ENCODE measurements around the gene RHCE. TPM values are rescaled to one million over a fixed set of nuclear protein-coding genes. Genes with fewer than 3 reads are reported as not detected.
A peak's percentile ranks its signal among the peaks of the same experiment; 100 is the strongest.

The RHCE gene
- total and polyA plus RNA-seq, 9 of the 15 experiments (the other 6 are each of a cell fraction or from before 2014, with no cell fraction given) = 5.4 to 31.5 (median 12.6) TPM

DNA sequence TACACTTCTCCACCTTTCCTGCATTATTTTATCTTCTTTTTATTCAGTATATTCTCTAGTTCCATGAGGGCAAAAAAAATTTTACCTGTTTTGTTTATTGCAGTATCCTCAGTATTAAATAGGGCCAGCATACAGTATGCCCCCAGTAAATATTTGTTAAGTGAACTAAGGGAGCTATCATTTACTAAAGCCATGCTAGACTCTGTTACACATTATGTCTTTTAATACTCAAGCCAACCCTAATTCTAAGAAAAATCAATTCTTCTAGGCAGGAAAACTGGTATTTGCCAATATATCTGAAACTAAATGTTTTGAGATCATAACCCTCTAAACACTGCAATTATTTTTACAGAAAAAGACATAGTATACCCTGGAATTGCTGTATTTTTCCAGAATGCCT, 64.2 kb downstream of the RHCE start:
- Histone ChIP-seq H3K36me3 (ENCODE audit: control insufficient read depth, insufficient read depth, low read length) (peaks cover 71% of the 10 kb centered on the region), H3K9ac (ENCODE audit: insufficient read depth in 1 of 2, low read depth in 2 of 2, low read length in 2 of 2) (peak overlapping the region in 1 of 2 experiments; percentile 79; a peak in 1 of 4 replicates), H3K9me3 (replicated peaks; ENCODE audit: control insufficient read depth, insufficient read depth, low read depth, low read length) (no peaks in the 10 kb centered on the region), H4K20me1 (replicated peaks; ENCODE audit: control insufficient read depth, insufficient read depth, low read length) (no peaks in the 10 kb centered on the region), H3K4me3 (no peak overlapping the region), H3K4me2 (ENCODE audit: insufficient read depth, low read length) (no peak overlapping the region), H3K27ac (ENCODE audit: extremely low read depth, low read depth, low read length) (peak overlapping the region; percentile 46), H3K27me3 (ENCODE audit: control insufficient read depth in 2 of 2, insufficient read depth in 2 of 2, low read length in 2 of 2) (no peaks in the 10 kb centered on the region), H3K79me2 (ENCODE audit: control insufficient read depth, insufficient read depth, low read length) (no peaks in the 10 kb centered on the region), H2AFZ (ENCODE audit: low read depth, low read length) (no peak overlapping the region), H3K9me1 (ENCODE audit: control insufficient read depth, insufficient read depth, low read length) (peaks cover 5% of the 10 kb centered on the region), H3K4me1 (replicated peaks in 1 of 2; ENCODE audit: control insufficient read depth in 2 of 2, insufficient read depth in 2 of 2, low read length in 2 of 2) (peaks cover 4 to 21% of the 10 kb centered on the region in 2 experiments; a peak in 4 of 5 replicates)
- TF ChIP-seq ZNF507 (tag; conservative IDR thresholded peaks at IDR 0.05) (peak; percentile 39), MECOM (CRISPR knock-in tag; IDR thresholded peaks at IDR 0.05) (no peak), ZNF217 (CRISPR knock-in tag; IDR thresholded peaks at IDR 0.05) (no peak), ZNF445 (CRISPR knock-in tag; IDR thresholded peaks at IDR 0.05; ENCODE audit: low read depth) (no peak), KDM4B (IDR thresholded peaks at IDR 0.05; ENCODE audit: borderline replicate concordance in 2 of 2, low read depth in 1 of 2) (no peak), ZNF121 (CRISPR knock-in tag; conservative IDR thresholded peaks at IDR 0.05) (no peak), STAT5A (IDR thresholded peaks at IDR 0.05; ENCODE audit: borderline replicate concordance, low read length) (no peak), MCM2 (IDR thresholded peaks at IDR 0.05; ENCODE audit: low read depth) (no peak), CREBBP (IDR thresholded peaks at IDR 0.05; ENCODE audit: low read depth, low read length) (no peak), GTF2E2 (tag; IDR thresholded peaks at IDR 0.05) (peak; percentile 25; the same call in 1 of the 2 replicates), TARDBP (IDR thresholded peaks at IDR 0.05) (no peak)
- TF ChIP-seq, protein P1, sequence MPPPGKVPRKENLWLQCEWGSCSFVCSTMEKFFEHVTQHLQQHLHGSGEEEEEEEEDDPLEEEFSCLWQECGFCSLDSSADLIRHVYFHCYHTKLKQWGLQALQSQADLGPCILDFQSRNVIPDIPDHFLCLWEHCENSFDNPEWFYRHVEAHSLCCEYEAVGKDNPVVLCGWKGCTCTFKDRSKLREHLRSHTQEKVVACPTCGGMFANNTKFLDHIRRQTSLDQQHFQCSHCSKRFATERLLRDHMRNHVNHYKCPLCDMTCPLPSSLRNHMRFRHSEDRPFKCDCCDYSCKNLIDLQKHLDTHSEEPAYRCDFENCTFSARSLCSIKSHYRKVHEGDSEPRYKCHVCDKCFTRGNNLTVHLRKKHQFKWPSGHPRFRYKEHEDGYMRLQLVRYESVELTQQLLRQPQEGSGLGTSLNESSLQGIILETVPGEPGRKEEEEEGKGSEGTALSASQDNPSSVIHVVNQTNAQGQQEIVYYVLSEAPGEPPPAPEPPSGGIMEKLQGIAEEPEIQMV (tag; conservative IDR thresholded peaks at IDR 0.05; ENCODE audit: low read depth) = no peak
- TF ChIP-seq, protein P2, sequence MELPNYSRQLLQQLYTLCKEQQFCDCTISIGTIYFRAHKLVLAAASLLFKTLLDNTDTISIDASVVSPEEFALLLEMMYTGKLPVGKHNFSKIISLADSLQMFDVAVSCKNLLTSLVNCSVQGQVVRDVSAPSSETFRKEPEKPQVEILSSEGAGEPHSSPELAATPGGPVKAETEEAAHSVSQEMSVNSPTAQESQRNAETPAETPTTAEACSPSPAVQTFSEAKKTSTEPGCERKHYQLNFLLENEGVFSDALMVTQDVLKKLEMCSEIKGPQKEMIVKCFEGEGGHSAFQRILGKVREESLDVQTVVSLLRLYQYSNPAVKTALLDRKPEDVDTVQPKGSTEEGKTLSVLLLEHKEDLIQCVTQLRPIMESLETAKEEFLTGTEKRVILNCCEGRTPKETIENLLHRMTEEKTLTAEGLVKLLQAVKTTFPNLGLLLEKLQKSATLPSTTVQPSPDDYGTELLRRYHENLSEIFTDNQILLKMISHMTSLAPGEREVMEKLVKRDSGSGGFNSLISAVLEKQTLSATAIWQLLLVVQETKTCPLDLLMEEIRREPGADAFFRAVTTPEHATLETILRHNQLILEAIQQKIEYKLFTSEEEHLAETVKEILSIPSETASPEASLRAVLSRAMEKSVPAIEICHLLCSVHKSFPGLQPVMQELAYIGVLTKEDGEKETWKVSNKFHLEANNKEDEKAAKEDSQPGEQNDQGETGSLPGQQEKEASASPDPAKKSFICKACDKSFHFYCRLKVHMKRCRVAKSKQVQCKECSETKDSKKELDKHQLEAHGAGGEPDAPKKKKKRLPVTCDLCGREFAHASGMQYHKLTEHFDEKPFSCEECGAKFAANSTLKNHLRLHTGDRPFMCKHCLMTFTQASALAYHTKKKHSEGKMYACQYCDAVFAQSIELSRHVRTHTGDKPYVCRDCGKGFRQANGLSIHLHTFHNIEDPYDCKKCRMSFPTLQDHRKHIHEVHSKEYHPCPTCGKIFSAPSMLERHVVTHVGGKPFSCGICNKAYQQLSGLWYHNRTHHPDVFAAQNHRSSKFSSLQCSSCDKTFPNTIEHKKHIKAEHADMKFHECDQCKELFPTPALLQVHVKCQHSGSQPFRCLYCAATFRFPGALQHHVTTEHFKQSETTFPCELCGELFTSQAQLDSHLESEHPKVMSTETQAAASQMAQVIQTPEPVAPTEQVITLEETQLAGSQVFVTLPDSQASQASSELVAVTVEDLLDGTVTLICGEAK (IDR thresholded peaks at IDR 0.05) = 0 out of 2 replicates have a peak, but pooled peaks have one; percentile 0
- TF ChIP-seq, protein P2 (CRISPR knock-in tag; IDR thresholded peaks at IDR 0.05) = no peak
- in situ Hi-C loops (cut with MboI) (no loop called here), intact Hi-C loops (cut with micrococcal nuclease) (no loop called here)
- BruUV-seq (replicated peaks) = no TSS peak
- CTCF ChIA-PET (ENCODE audit: low intra/inter-chr PET ratio) = no interaction called here
- DNase-seq (ENCODE audit: extremely low read depth in 1 of 4, low spot score in 3 of 4) (no peak), ATAC-seq (no peak), FAIRE-seq (no peak)
- POLR2A ChIA-PET = interaction anchor here (1.1 kb wide), 1 partner anchor 124 kb away, joined by 3 read pairs; the partner anchor contains the start of gene SYF2

Measured in K562 (cell line).